ENCODE measurements around the gene CCL28. TPM values are rescaled to one million over a fixed set of nuclear protein-coding genes. Genes with fewer than 3 reads are reported as not detected.
"Not testable (repeated sequence)": the region's sequence is repeated elsewhere in the genome, so short reads cannot be mapped to it uniquely, and the experiment has no call there.

The CCL28 gene
- polyA plus RNA-seq, 1 experiment: 0.29 TPM

- POLR2A ChIA-PET: no interaction called here
- no peaks in the 10 kb centered on the region for H3K27me3 ChIP-seq (ENCODE audit: control insufficient read depth, insufficient read depth, low read length)
- CTCF ChIA-PET: interaction anchor here (1.0 to 1.2 kb wide), 2 partner anchors 13 to 19 kb away, joined by 3 read pairs; no protein-coding TSS in a partner anchor
- H3K4me3 ChIP-seq (ENCODE audit: low read depth, low read length): no peak overlapping the region
- no peak for TF ChIP-seq CTCF (IDR thresholded peaks at IDR 0.05; ENCODE audit: insufficient read depth, low read depth, low read length)
- H3K36me3 ChIP-seq (ENCODE audit: control insufficient read depth, insufficient read depth, low read length): no peaks in the 10 kb centered on the region
- DNase-seq (ENCODE audit: low read depth): no peak
Observed at GRCh38 chr5:43370352-43370751, 41.8 kb downstream of the CCL28 start.

GRCh38 chr5:43369651-43370050 lies 42.5 kb downstream of the CCL28 start:
- DNase-seq (ENCODE audit: low read depth): no peak
- POLR2A ChIA-PET: no interaction called here

GRCh38 chr5:43367909-43368669 lies 44.1 kb downstream of the CCL28 start:
- no peaks in the 10 kb centered on the region for H3K36me3 ChIP-seq (ENCODE audit: control insufficient read depth, insufficient read depth, low read length)
- POLR2A ChIA-PET: no interaction called here
- TF ChIP-seq CTCF (IDR thresholded peaks at IDR 0.05; ENCODE audit: insufficient read depth, low read depth, low read length): no peak
- DNase-seq (ENCODE audit: low read depth): no peak
- CTCF ChIA-PET: interaction anchor here (1.6 kb wide), 1 partner anchor 262 kb away, joined by 3 read pairs; no protein-coding TSS in a partner anchor
- no peak overlapping the region for H3K4me3 ChIP-seq (ENCODE audit: low read depth, low read length)
- no peaks in the 10 kb centered on the region for H3K27me3 ChIP-seq (ENCODE audit: control insufficient read depth, insufficient read depth, low read length)

More at GRCh38 chr5:43369651-43370050, 42.5 kb downstream of the CCL28 start:
- CTCF ChIA-PET: interaction anchor here (0.6 to 1.6 kb wide), 4 partner anchors 20 to 264 kb away, joined by 3 read pairs; no protein-coding TSS in a partner anchor
- Histone ChIP-seq H3K27me3 (ENCODE audit: control insufficient read depth, insufficient read depth, low read length) (no peaks in the 10 kb centered on the region), H3K4me3 (ENCODE audit: low read depth, low read length) (no peak overlapping the region), H3K36me3 (ENCODE audit: control insufficient read depth, insufficient read depth, low read length) (no peaks in the 10 kb centered on the region)
- no peak for TF ChIP-seq CTCF (IDR thresholded peaks at IDR 0.05; ENCODE audit: insufficient read depth, low read depth, low read length)

- POLR2A ChIA-PET: no interaction called here
- no peaks in the 10 kb centered on the region for H3K36me3 ChIP-seq (ENCODE audit: control insufficient read depth, insufficient read depth, low read length)
- CTCF ChIA-PET: no interaction called here
- no peak for DNase-seq (ENCODE audit: low read depth)
- no peak overlapping the region for H3K4me3 ChIP-seq (ENCODE audit: low read depth, low read length)
- no peaks in the 10 kb centered on the region for H3K27me3 ChIP-seq (ENCODE audit: control insufficient read depth, insufficient read depth, low read length)
- TF ChIP-seq CTCF (IDR thresholded peaks at IDR 0.05; ENCODE audit: insufficient read depth, low read depth, low read length): no peak
Observed at GRCh38 chr5:43367453-43367852, 44.7 kb downstream of the CCL28 start.

- H3K27me3 ChIP-seq (ENCODE audit: control insufficient read depth, insufficient read depth, low read length); DNase-seq (ENCODE audit: low read depth); H3K36me3 ChIP-seq (ENCODE audit: control insufficient read depth, insufficient read depth, low read length); POLR2A ChIA-PET; CTCF ChIA-PET; H3K4me3 ChIP-seq (ENCODE audit: low read depth, low read length): not testable (repeated sequence)
Observed at GRCh38 chr5:43366680-43367246, 45.4 kb downstream of the CCL28 start.

- H3K27me3 ChIP-seq (ENCODE audit: control insufficient read depth, insufficient read depth, low read length); POLR2A ChIA-PET; DNase-seq (ENCODE audit: low read depth); H3K4me3 ChIP-seq (ENCODE audit: low read depth, low read length); H3K36me3 ChIP-seq (ENCODE audit: control insufficient read depth, insufficient read depth, low read length); CTCF ChIA-PET: not testable (repeated sequence)
Observed at GRCh38 chr5:43365155-43365554, 47.0 kb downstream of the CCL28 start.

Measured in BJ (cell line).